Liver (tissue), 9 donors: ENCODE data around the gene CACNA1S. TPM values are rescaled to one million over a fixed set of nuclear protein-coding genes. Genes with fewer than 3 reads are reported as not detected.

ENCODE experiments used
- DNase-seq: peaks from one replicate; pipeline ENCODE4 v3.0.0-alpha.2; 2017; ENCODE audit warnings: low spot score
- H3K27ac ChIP-seq, 2 donors: one replicate each; pipeline ENCODE4 v1.7.0; 2013; ENCODE audit warnings: inconsistent platforms in 2 of 2, low read length in 2 of 2, control low read depth in 1 of 2, low read depth in 1 of 2, mild to moderate bottlenecking in 1 of 2
- H3K27me3 ChIP-seq, 4 donors: one replicate each; pipeline versions ENCODE4 v1.6.1 to v1.7.0; 2013; ENCODE audit warnings: low read length in 3 of 4, inconsistent platforms in 1 of 4, mild to moderate bottlenecking in 1 of 4, moderate library complexity in 1 of 4; ENCODE audit not compliant: control insufficient read depth in 4 of 4, insufficient read depth in 4 of 4
- H3K36me3 ChIP-seq, 4 donors: one replicate each; pipeline versions ENCODE4 v1.6.1 to v1.7.0; 2013; ENCODE audit warnings: low read length in 3 of 4, mild to moderate bottlenecking in 3 of 4, low read depth in 1 of 4, moderate library complexity in 1 of 4; ENCODE audit not compliant: control insufficient read depth in 4 of 4, insufficient read depth in 3 of 4
- H3K4me1 ChIP-seq, 4 donors: one replicate each; pipeline versions ENCODE4 v1.6.1 to v1.7.0; 2013; ENCODE audit warnings: low read length in 3 of 4, mild to moderate bottlenecking in 3 of 4, moderate library complexity in 1 of 4; ENCODE audit not compliant: control insufficient read depth in 4 of 4, insufficient read depth in 4 of 4
- H3K4me3 ChIP-seq, 3 donors: one replicate each; pipeline versions ENCODE4 v1.6.1 to v1.7.0; 2013; ENCODE audit warnings: low read length in 3 of 3, control low read depth in 1 of 3, low read depth in 1 of 3, mild to moderate bottlenecking in 1 of 3
- H3K9ac ChIP-seq, 2 donors: one replicate each; pipeline ENCODE4 v1.7.0; 2013; ENCODE audit warnings: low read length in 2 of 2, mild to moderate bottlenecking in 2 of 2, moderate library complexity in 2 of 2, control low read depth in 1 of 2, low read depth in 1 of 2
- H3K9me3 ChIP-seq, 4 donors: one replicate each; pipeline versions ENCODE4 v1.6.1 to v1.7.0; 2013; ENCODE audit warnings: low read length in 3 of 4; ENCODE audit not compliant: control insufficient read depth in 4 of 4
- CTCF ChIP-seq: fragments of 150-350 bp; IDR thresholded peaks from 2 replicates; pipeline ENCODE4 v1.5.1; 2017; ENCODE audit warnings: improper control_type of control experiment, low read depth, low read length; ENCODE audit not compliant: missing input control
- EGR1 ChIP-seq, 2 donors: IDR thresholded peaks; 2 replicates each; pipeline ENCODE4 v1.6.1; 2016 to 2018; ENCODE audit warnings: antibody characterized with exemption in 2 of 2, low read depth in 2 of 2
- FOXA2 ChIP-seq: IDR thresholded peaks from 2 replicates; pipeline ENCODE4 v1.6.1; 2016; ENCODE audit warnings: antibody characterized with exemption
- HNF4G ChIP-seq: IDR thresholded peaks from 2 replicates; pipeline ENCODE4 v1.6.1; 2016; ENCODE audit warnings: antibody characterized with exemption
- JUND ChIP-seq, 2 donors: IDR thresholded peaks; 2 replicates each; pipeline ENCODE4 v1.6.1; 2016; ENCODE audit warnings: antibody characterized with exemption in 2 of 2
- MAX ChIP-seq: IDR thresholded peaks from 2 replicates; pipeline ENCODE4 v1.6.1; 2016; ENCODE audit warnings: antibody characterized with exemption
- RAD21 ChIP-seq, 2 donors: IDR thresholded peaks; 2 replicates each; pipeline ENCODE4 v1.6.1; 2016; ENCODE audit warnings: antibody characterized with exemption in 2 of 2, mild to moderate bottlenecking in 2 of 2
- REST ChIP-seq: IDR thresholded peaks from 2 replicates; pipeline ENCODE4 v1.6.1; 2016; ENCODE audit warnings: antibody characterized with exemption, mild to moderate bottlenecking
- RXRA ChIP-seq, 2 donors: IDR thresholded peaks; 2 replicates each; pipeline ENCODE4 v1.6.1; 2017 to 2018; ENCODE audit warnings: antibody characterized with exemption in 2 of 2, mild to moderate bottlenecking in 1 of 2
- SP1 ChIP-seq: IDR thresholded peaks from 2 replicates; pipeline ENCODE4 v1.6.1; 2018; ENCODE audit warnings: antibody characterized with exemption, mild to moderate bottlenecking
- YY1 ChIP-seq: IDR thresholded peaks from 2 replicates; pipeline ENCODE4 v1.6.1; 2016; ENCODE audit warnings: antibody characterized with exemption, mild to moderate bottlenecking
- ZBTB33 ChIP-seq: IDR thresholded peaks from 2 replicates; pipeline ENCODE4 v1.6.1; 2016; ENCODE audit warnings: antibody characterized with exemption
- WGBS: extraction: QIAGEN DNeasy Blood & Tissue Kit; methylation state at CpG from one replicate; pipeline ENCODE4 v1.1.7; 2013; 5-methylcytosine and 5-hydroxymethylcytosine counted together
- polyA plus RNA-seq, 2 donors: library from polyadenylated mRNA; stranded (reverse) in 1 of 2; unstranded in 1 of 2; fragments of 200-250 nt in 1 of 2; fragments of >200 nt in 1 of 2; fragmentation: Nextera tagmentation in 1 of 2; extraction: Ambion mirVana in 1 of 2; gene quantifications; one replicate each; pipeline versions ENCODE4 v1.2.1 to v1.2.3, GENCODE V29; 2013 to 2015
- total RNA-seq, 2 donors: library from RNA; depleted of rRNA; stranded (reverse); fragments of >200 nt; gene quantifications; one replicate each; pipeline ENCODE4 v1.2.3, GENCODE V29; 2014
- donor health status: healthy.
- donor health status: healthy.
- donor health status: healthy.
- donor health status: healthy.
- donor health status: healthy.

CACNA1S gene
- total and polyA plus RNA-seq, 4 donors = under 0.01 to 0.33 TPM; not detected in 2

- no peaks in the 10 kb centered on the region for H3K27me3 ChIP-seq
- no peaks in the 10 kb centered on the region for H3K4me1 ChIP-seq
- no peak for DNase-seq
- TF ChIP-seq JUND (IDR thresholded peaks at IDR 0.05) = no peak
- TF ChIP-seq CTCF = no peak
- TF ChIP-seq HNF4G = no peak
- TF ChIP-seq RAD21 (IDR thresholded peaks at IDR 0.05) = no peak
- TF ChIP-seq MAX = no peak
- no peak for TF ChIP-seq FOXA2
- no peak for TF ChIP-seq EGR1 (IDR thresholded peaks at IDR 0.05; ENCODE audit: low read depth in 2 of 2)
- no peak for TF ChIP-seq YY1
- TF ChIP-seq ZBTB33 = no peak
- no peak for TF ChIP-seq RXRA (IDR thresholded peaks at IDR 0.05)
- H3K27ac ChIP-seq = no peak overlapping the region
- H3K9me3 ChIP-seq = no peaks in the 10 kb centered on the region
- H3K4me3 ChIP-seq = no peak overlapping the region
- WGBS = 96% methylated on average over 3 of the region's 3 CpGs
- H3K36me3 ChIP-seq = no peaks in the 10 kb centered on the region
- no peak overlapping the region for H3K9ac ChIP-seq
Observed at GRCh38 chr1:201080135-201080534, 32.1 kb downstream of the CACNA1S start.

GRCh38 chr1:201077736-201078135 lies 34.5 kb downstream of the CACNA1S start:
- no peaks in the 10 kb centered on the region for H3K4me1 ChIP-seq
- WGBS = 95% methylated on average over 17 of the region's 17 CpGs

More at GRCh38 chr1:201077736-201078135, 34.5 kb downstream of the CACNA1S start:
- no peaks in the 10 kb centered on the region for H3K9me3 ChIP-seq
- H3K36me3 ChIP-seq = no peaks in the 10 kb centered on the region
- DNase-seq = no peak
- TF ChIP-seq RXRA (IDR thresholded peaks at IDR 0.05) (no peak), EGR1 (IDR thresholded peaks at IDR 0.05; ENCODE audit: low read depth in 2 of 2) (no peak), MAX (no peak), ZBTB33 (no peak), CTCF (no peak), SP1 (no peak), RAD21 (IDR thresholded peaks at IDR 0.05) (no peak), REST (no peak), HNF4G (no peak)
- H3K4me3 ChIP-seq = no peak overlapping the region
- H3K27me3 ChIP-seq = no peaks in the 10 kb centered on the region
- H3K27ac ChIP-seq = no peak overlapping the region
- no peak overlapping the region for H3K9ac ChIP-seq
